GM19324 (cell line): ENCODE data around the gene SCRT2.

Experiments used
- ATAC-seq: cut with Tn5 transposase; IDR thresholded peaks from one replicate; pipeline ENCODE4 v1.9.1; 2021; ENCODE audit warnings: mild to moderate bottlenecking, moderate library complexity; ENCODE audit not compliant: unreplicated experiment, low FRiP score

SCRT2 gene

GRCh38 chr20:673603-674001 is 2.0 kb downstream of the SCRT2 start:
- ATAC-seq: no peak

GRCh38 chr20:672963-673602 is 2.5 kb downstream of the SCRT2 start:
- no peak for ATAC-seq

GRCh38 chr20:671252-672030 is 4.2 kb downstream of the SCRT2 start:
- no peak for ATAC-seq

DNA sequence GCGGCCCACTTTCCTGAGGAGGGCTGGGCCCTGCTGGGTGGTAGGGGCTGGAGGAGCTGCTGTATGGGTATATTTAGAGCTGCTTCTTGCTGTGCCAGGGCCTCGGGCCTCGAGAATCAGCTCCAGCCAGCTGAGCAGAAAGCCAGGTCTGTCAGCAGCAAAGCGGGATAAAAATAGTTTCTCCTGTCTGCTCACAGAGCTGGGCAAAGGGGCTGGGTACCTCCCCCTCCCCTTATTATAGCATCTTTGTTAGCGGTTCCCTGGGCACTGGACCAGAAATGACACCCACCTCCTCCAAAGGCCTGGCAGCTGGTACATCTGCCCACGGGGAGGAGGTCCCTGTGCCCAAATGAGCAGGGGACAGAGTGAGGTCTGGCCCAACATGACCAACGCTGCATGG is 6.0 kb downstream of the SCRT2 start:
- ATAC-seq: no peak

DNA sequence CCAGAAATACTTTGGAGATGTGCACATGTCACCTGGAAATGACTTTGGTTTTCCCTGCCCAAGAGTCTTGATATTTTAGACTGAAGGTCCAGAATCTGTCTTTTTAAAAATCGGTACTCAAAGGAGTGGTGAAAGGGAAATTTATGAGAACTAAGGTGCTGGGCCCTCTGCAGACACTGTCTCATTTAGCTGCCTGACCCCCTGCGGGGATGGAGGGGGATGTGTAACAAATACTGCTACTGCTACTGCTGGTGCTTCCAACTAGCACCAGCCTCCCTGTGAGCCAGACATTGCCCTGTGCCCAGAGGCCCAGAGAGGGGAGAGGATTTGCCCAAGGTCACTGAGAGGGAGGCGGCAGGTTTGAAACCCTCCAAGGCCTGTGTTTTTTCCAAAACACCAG is 7.0 kb downstream of the SCRT2 start:
- ATAC-seq: no peak

DNA sequence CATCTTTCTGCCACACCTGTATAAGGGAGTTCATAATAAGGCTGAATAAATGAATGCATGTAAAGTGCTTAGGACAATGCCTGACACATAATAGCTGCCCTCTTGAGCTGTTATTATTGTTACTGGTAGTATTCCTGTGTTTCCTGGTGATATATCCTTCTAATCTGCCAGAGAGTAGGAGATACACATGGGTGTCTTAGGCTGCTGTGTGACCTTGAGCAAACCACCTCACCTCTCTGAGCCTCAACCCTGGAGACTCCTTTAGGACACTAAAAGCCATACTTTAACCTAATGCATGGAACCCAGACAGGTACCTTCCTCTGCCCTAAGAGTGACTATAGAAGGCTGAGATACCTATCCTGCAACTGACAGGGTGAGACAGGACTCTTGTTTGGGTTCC is 7.6 kb downstream of the SCRT2 start:
- no peak for ATAC-seq

DNA sequence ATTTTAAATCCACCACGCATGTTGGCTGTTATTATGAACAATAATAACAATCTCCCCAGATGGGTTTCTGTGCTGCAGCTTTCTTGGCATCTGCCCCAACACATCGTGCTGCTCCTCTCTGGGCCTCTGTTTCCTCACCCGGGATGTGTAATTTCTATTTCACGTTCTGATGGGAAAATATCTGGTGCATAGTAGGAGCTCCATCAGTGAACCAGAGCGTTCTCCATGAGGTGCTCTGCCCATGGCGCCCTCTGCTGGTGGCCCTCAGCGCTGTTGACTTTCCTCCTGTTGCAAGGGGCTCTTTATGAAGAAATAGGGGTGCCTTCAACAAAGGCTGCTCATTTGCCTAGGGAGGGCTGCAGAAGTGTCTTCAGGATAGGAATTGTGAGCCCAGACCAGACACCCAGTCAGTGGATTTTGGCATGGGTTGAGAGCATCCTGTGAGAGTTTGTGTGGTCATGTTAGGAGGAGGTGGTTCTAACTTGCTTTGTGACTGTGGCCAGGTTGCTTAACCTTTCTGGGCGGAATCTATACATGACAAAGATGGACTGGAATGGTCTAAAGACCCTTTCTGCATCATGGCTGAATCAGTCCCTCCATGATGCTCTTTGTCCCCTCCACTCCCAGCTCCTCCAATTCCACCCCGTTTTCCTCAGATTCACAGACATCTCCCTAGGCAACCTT is 8.1 kb downstream of the SCRT2 start:
- no peak for ATAC-seq

DNA sequence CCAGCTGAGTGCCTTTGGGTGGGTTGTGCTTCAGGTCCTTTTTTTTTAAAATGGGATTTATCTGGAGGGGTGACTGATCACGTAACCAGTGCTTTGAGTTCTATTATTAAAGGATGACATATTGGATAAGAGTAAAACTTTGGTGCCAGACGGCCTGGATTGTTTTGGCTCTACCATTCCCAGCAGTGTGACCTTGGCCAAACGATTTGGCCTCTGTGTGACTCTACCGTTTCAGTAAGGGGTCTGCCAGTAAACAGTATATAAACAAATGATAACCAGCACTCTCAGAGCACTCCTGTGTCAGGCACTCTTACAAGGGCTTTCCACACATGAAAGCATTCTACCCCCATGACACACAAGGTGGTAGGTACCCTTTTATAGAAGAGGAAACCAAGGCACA is 8.7 kb downstream of the SCRT2 start:
- no peak for ATAC-seq

DNA sequence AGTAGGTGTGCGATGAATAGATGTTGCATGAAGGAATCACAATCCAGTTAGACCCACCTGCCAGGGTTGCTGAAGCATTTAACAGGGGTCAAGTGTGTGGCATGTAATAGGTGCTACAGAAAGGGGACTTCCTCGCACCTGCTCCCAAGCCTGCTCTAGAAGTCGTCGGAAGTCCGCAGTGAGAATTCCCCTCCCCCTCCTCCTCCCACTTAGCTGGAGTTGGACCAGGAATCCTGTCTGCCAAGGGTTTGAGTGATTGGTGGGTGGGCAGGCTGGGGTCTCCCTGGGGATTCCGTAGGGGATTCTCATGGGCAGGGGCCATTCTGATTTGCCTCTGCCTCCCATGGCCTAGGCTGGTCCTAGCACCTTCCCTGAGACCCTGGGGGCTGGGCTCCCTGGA is 10.3 kb downstream of the SCRT2 start:
- ATAC-seq: no peak

DNA sequence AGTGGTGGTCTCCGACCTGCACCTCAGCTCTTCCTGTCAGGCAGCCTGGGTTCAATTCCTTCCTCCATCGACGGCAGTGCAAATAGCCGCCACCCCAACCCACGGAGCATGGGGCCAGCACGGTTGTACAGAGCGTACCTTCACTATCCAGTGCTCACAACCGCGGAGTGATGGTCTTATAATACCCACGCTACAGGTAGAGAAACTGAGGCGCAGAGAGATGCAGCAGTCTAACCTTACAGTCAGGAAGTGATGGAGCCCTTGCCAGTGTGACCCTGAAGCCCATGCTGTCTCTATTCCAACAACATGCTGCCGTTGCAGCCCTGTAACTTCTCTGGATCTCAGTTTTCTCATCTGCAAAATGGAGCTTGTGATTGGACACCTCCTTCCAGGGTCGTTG is 11.0 kb downstream of the SCRT2 start:
- no peak for ATAC-seq

- no peak for ATAC-seq
Observed at GRCh38 chr20:664151-664550, 11.5 kb downstream of the SCRT2 start.

- no peak for ATAC-seq
Observed at GRCh38 chr20:663315-664090, 12.1 kb downstream of the SCRT2 start.

GRCh38 chr20:662277-663192 is 13.1 kb downstream of the SCRT2 start:
- no peak for ATAC-seq

DNA sequence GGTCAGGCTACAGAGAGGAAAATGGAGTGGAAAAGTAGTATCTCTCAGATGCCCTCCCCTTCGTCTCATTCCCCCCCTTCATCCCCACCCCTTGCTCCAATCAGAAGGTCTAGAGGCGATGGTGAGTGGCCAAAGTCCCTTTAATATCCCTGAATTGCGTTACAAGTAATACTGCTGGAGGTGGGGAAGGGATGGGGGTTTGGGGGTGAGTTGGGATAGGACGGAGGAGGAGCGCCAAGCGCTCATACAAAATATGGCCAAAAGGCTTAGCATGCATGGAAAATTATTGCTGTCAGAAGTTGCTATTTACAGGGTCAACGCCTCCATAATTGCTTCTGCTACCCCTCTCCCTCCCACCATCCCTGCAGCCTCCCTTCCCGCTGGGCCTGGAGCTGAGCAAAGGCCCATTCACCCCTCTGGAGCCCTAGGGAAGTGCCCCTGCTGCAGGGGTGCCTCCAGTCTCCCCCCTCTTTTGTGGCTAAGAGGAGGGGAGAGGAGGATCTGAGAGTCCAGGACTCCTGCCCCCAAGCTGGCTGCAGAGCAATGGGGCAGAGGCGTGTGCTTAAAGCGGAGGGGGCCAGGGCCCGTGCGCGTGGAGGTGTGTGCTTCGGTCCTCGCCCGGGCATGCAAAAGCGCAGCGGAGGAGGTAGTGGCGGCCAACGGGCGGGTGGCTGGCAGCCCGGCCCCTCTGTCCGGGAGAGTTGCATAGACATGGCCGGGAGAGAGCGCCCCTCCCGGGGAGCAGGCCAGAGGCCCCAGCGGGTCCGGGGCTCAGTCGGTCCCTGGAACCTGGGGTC is 13.9 kb downstream of the SCRT2 start:
- ATAC-seq: no peak

DNA sequence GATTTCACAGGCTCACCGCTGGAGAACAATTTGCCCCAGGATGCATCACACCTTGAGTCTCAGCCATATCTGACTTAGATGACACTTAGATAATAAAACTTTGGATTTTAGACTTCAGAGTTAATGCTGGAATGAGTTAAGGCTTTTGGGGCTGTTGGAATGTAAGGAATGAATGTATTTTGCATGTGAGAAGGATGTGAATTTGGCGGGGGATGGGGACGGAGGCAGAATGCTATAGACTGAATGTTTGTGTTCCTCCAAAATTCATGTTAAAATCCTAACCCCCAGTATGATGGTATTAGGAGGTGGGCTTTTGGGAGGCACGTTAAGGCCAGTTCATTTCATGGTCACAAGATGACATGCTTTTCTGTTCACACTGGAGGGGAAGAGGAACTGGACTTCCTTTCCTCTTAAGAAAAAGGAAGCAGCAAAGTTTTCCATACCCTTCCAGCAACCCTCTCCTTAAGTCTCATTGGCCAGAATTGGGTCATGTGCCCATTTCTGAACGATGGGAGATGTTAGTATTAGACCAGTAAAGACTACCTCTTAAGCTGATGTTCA is 16.8 kb downstream of the SCRT2 start:
- ATAC-seq: no peak

DNA sequence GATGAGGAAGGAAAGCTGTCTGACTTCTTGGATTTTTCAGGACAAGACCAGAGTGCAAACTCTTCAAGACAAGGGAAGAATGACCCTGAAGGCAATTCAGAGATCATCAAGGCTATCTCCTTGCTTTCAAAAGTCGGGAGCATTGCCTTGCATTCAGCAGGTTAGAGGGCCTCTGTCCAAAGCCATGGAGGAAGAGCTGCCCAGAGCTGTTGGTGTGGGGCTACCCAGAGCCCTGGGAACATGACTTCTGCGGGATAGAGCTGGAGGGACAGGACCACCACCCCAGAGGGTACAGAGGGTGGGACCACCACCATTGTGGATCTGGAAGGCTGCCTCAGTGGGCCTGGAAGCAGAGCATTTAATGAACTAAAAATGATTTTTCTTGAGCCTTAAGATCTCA is 17.4 kb downstream of the SCRT2 start:
- ATAC-seq: no peak

DNA sequence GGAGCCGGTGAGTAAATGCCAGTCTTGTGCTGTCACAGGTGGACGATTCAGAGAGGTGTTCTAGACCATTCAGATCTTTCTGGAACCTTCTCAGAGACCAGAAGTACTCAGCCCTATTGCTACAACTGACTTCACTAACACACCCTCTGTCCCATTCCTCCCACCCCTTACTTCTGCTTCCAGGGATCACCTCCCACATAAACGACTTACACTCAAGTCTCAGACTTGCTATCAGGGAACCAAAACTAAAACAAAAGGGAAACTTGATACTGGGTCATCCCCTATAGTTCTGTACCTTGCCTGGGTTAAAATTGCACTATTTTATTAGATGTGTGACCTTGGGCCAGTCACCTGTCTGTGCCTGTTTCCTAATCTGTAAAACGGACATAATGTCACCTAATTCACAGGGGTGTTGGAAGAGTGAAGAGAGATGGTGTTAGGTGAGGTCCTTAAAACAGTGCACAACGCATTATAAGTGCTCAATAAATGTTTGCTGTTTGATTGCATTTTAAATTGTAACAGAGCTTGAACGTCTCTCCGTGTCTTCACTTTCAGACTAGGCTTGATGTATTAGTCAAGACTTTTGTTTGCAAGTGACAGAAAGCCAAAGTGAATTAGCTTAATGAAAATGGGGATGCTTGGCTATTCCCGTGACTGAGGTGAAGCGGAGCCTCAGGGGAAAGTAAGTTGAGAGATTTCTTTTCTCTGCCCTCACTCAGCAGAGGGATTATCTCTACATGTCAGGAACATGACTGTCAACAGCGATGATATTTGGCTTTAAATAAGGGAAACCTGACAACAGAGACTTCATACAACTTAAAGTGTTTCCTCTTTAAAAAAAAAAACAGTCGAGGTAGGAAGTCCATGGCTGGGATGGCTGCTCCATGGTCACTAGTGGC is 19.6 kb downstream of the SCRT2 start:
- ATAC-seq: no peak

GRCh38 chr20:654417-654750 is 21.2 kb downstream of the SCRT2 start:
- no peak for ATAC-seq
